Fibroblast of villous mesenchyme (primary cell): ENCODE measurements around the gene VWC2. TPM values are rescaled to one million over a fixed set of nuclear protein-coding genes. Genes with fewer than 3 reads are reported as not detected.
A peak's percentile ranks its signal among the peaks of the same experiment; 100 is the strongest.

Experiments
- DNase-seq: peaks from one replicate; pipeline ENCODE4 v3.0.0-alpha.2; 2010; ENCODE audit warnings: low read depth
- H3K4me3 ChIP-seq: 2 replicates; pipeline ENCODE4 v1.5.1; 2011; ENCODE audit warnings: low read depth, mild to moderate bottlenecking, low read length
- CTCF ChIP-seq: IDR thresholded peaks from 2 replicates; pipeline ENCODE4 v1.5.1; 2012; ENCODE audit warnings: low read depth, mild to moderate bottlenecking, low read length; ENCODE audit not compliant: insufficient read depth
- total RNA-seq: library from RNA; depleted of rRNA; stranded (reverse); fragments of >200 nt; gene quantifications from 2 replicates; pipeline ENCODE4 v1.2.3, GENCODE V29; 2012

VWC2 gene
- total RNA-seq, 1 donor: not detected

GRCh38 chr7:49812534-49812933 lies 39.1 kb downstream of the VWC2 start:
- TF ChIP-seq CTCF: no peak
- H3K4me3 ChIP-seq: no peak overlapping the region
- DNase-seq: no peak

- no peak for DNase-seq
- no peak for TF ChIP-seq CTCF
- H3K4me3 ChIP-seq: no peak overlapping the region
Observed at GRCh38 chr7:49817279-49817678, 43.8 kb downstream of the VWC2 start.

- no peak for DNase-seq
- TF ChIP-seq CTCF: no peak
- no peak overlapping the region for H3K4me3 ChIP-seq
Observed at GRCh38 chr7:49821181-49821580, 47.7 kb downstream of the VWC2 start.

GRCh38 chr7:49822856-49823255 lies 49.4 kb downstream of the VWC2 start:
- peak; percentile 6 for DNase-seq
- H3K4me3 ChIP-seq: no peak overlapping the region
- TF ChIP-seq CTCF: no peak

GRCh38 chr7:49823566-49823965 lies 50.1 kb downstream of the VWC2 start:
- no peak overlapping the region for H3K4me3 ChIP-seq
- DNase-seq: no peak
- no peak for TF ChIP-seq CTCF

- no peak overlapping the region for H3K4me3 ChIP-seq
- no peak for DNase-seq
- no peak for TF ChIP-seq CTCF
Observed at GRCh38 chr7:49839863-49840645, 66.6 kb downstream of the VWC2 start.
